ENCODE data around the gene DPP10. TPM values are rescaled to one million over a fixed set of nuclear protein-coding genes. Genes with fewer than 3 reads are reported as not detected.

Gene DPP10
- total RNA-seq, 1 experiment from 2014 or later = not detected

GRCh38 chr2:115580784-115581183 is 1138.3 kb downstream of the DPP10 start:
- Histone ChIP-seq H3K4me2 (ENCODE audit: low read length) (no peak overlapping the region), H3K79me2 (ENCODE audit: low read length) (no peaks in the 10 kb centered on the region), H3F3A (ENCODE audit: low read length, unreplicated experiment) (no peaks in the 10 kb centered on the region), H3K27me3 (ENCODE audit: low read length) (no peaks in the 10 kb centered on the region), H3K9me3 (ENCODE audit: low read length) (no peaks in the 10 kb centered on the region), H3K9ac (ENCODE audit: low read length) (no peak overlapping the region), H3K36me3 (ENCODE audit: low read depth, low read length) (no peaks in the 10 kb centered on the region), H3K27ac (ENCODE audit: low read length) (no peak overlapping the region), H3K9me2 (replicated peaks; ENCODE audit: low read length) (no peaks in the 10 kb centered on the region), H4K20me1 (ENCODE audit: low read length) (no peaks in the 10 kb centered on the region), H3K4me1 (ENCODE audit: insufficient read depth, low read length) (no peaks in the 10 kb centered on the region), H3K4me3 (ENCODE audit: low read length) (no peak overlapping the region), H2AFZ (ENCODE audit: low read length) (no peak overlapping the region)
- TF ChIP-seq EZH2phosphoT487 (IDR thresholded peaks at IDR 0.05; ENCODE audit: borderline replicate concordance, low read length) = no peak
- TF ChIP-seq EZH2 (IDR thresholded peaks at IDR 0.05; ENCODE audit: low read length, unreplicated experiment) = no peak
- no peak for TF ChIP-seq CTCF (conservative IDR thresholded peaks at IDR 0.05; ENCODE audit: low read depth, low read length)
- no TSS peak for BruUV-seq (replicated peaks)
- intact Hi-C loops (cut with micrococcal nuclease) = no loop called here
- ATAC-seq (no peak), DNase-seq (no peak)
- ChIA-PET POLR2A (ENCODE audit: unreplicated experiment) (no interaction called here), CTCF (no interaction called here)

- Histone ChIP-seq H3K36me3 (ENCODE audit: low read depth, low read length) (no peaks in the 10 kb centered on the region), H3K4me2 (ENCODE audit: low read length) (no peak overlapping the region), H3K9me2 (replicated peaks; ENCODE audit: low read length) (no peaks in the 10 kb centered on the region), H3K9me3 (ENCODE audit: low read length) (no peaks in the 10 kb centered on the region), H3K4me3 (ENCODE audit: low read length) (no peak overlapping the region), H3K9ac (ENCODE audit: low read length) (no peak overlapping the region), H3K79me2 (ENCODE audit: low read length) (no peaks in the 10 kb centered on the region), H3K27me3 (ENCODE audit: low read length) (no peaks in the 10 kb centered on the region), H3K27ac (ENCODE audit: low read length) (no peak overlapping the region), H4K20me1 (ENCODE audit: low read length) (no peaks in the 10 kb centered on the region), H2AFZ (ENCODE audit: low read length) (no peak overlapping the region), H3F3A (ENCODE audit: low read length, unreplicated experiment) (no peaks in the 10 kb centered on the region), H3K4me1 (ENCODE audit: insufficient read depth, low read length) (no peaks in the 10 kb centered on the region)
- ATAC-seq (no peak), DNase-seq (no peak)
- BruUV-seq (replicated peaks) = no TSS peak
- POLR2A ChIA-PET (ENCODE audit: unreplicated experiment) = no interaction called here
- CTCF ChIA-PET = no interaction called here
- TF ChIP-seq CTCF (conservative IDR thresholded peaks at IDR 0.05; ENCODE audit: low read depth, low read length) = no peak
- no peak for TF ChIP-seq EZH2 (IDR thresholded peaks at IDR 0.05; ENCODE audit: low read length, unreplicated experiment)
- TF ChIP-seq EZH2phosphoT487 (IDR thresholded peaks at IDR 0.05; ENCODE audit: borderline replicate concordance, low read length) = no peak
- intact Hi-C loops (cut with micrococcal nuclease) = no loop called here
Observed at GRCh38 chr2:115584507-115584906, 1142.1 kb downstream of the DPP10 start.

GRCh38 chr2:115596659-115597375 is 1154.4 kb downstream of the DPP10 start:
- no TSS peak for BruUV-seq (replicated peaks)
- Histone ChIP-seq H3K9ac (ENCODE audit: low read length) (no peak overlapping the region), H3K79me2 (ENCODE audit: low read length) (no peaks in the 10 kb centered on the region), H3K9me2 (replicated peaks; ENCODE audit: low read length) (no peaks in the 10 kb centered on the region), H3K4me2 (ENCODE audit: low read length) (no peak overlapping the region), H3K4me3 (ENCODE audit: low read length) (no peak overlapping the region), H3K27me3 (ENCODE audit: low read length) (no peaks in the 10 kb centered on the region), H3F3A (ENCODE audit: low read length, unreplicated experiment) (no peaks in the 10 kb centered on the region), H2AFZ (ENCODE audit: low read length) (no peak overlapping the region), H3K9me3 (ENCODE audit: low read length) (0 out of 2 replicates have a peak, but pooled peaks cover 3% of the 10 kb centered on the region), H3K4me1 (ENCODE audit: insufficient read depth, low read length) (no peaks in the 10 kb centered on the region), H4K20me1 (ENCODE audit: low read length) (no peaks in the 10 kb centered on the region), H3K27ac (ENCODE audit: low read length) (no peak overlapping the region), H3K36me3 (ENCODE audit: low read depth, low read length) (no peaks in the 10 kb centered on the region)
- TF ChIP-seq CTCF (conservative IDR thresholded peaks at IDR 0.05; ENCODE audit: low read depth, low read length) = no peak
- no peak for TF ChIP-seq EZH2 (IDR thresholded peaks at IDR 0.05; ENCODE audit: low read length, unreplicated experiment)
- no peak for TF ChIP-seq EZH2phosphoT487 (IDR thresholded peaks at IDR 0.05; ENCODE audit: borderline replicate concordance, low read length)
- POLR2A ChIA-PET (ENCODE audit: unreplicated experiment) = no interaction called here
- ATAC-seq = no peak
- intact Hi-C loops (cut with micrococcal nuclease) = no loop called here
- CTCF ChIA-PET = no interaction called here
- no peak for DNase-seq

Data from PC-3 (cell line).